PFSK-1 (cell line): Measurements from ENCODE around the gene ATP11A.

ENCODE experiments used
- POLR2AphosphoS5 ChIP-seq: IDR thresholded peaks from 2 replicates; pipeline ENCODE4 v1.6.1; 2012; ENCODE audit warnings: low read depth, mild to moderate bottlenecking, control low read depth, low read length, moderate library complexity
- TAF1 ChIP-seq: IDR thresholded peaks from 2 replicates; pipeline ENCODE4 v1.6.1; 2012; ENCODE audit warnings: low read length, control low read depth, borderline replicate concordance; ENCODE audit not compliant: insufficient read depth

GRCh38 chr13:112768795-112769481 is 79.1 kb downstream of the ATP11A start:
- TF ChIP-seq POLR2AphosphoS5 (no peak), TAF1 (no peak)
